Measurements from ENCODE around the gene TRIM54. TPM values are rescaled to one million over a fixed set of nuclear protein-coding genes. Genes with fewer than 3 reads are reported as not detected.

TRIM54 gene
- total RNA-seq, 1 experiment from 2014 or later: 3.3 TPM

- H3K4me1 Mint-ChIP-seq: peaks cover 18% of the 10 kb centered on the region
- DNase-seq (ENCODE audit: low spot score) (peak; percentile 89), ATAC-seq (peak; percentile 86)
- H3K27me3 Mint-ChIP-seq (ENCODE audit: low read depth): peaks cover 7% of the 10 kb centered on the region
- CTCF ChIA-PET: interaction anchor here (0.7 to 5.5 kb wide), 17 partner anchors 9 to 226 kb away, joined by 3 to 106 read pairs (median 6); partner anchors contain the start of genes EIF2B4, SLC30A3, TRIM54 and UCN
- POLR2A ChIA-PET: interaction anchor here (0.5 to 1.7 kb wide), 3 partner anchors 42 to 503 kb away, joined by 3 to 6 read pairs (median 6); no protein-coding TSS in a partner anchor
- H3K36me3 Mint-ChIP-seq: no peaks in the 10 kb centered on the region
- H3K4me3 Mint-ChIP-seq: peak overlapping the region; percentile 63
- no peak overlapping the region for H3K27ac Mint-ChIP-seq
- H3K9me3 Mint-ChIP-seq: no peaks in the 10 kb centered on the region
- no peak for TF ChIP-seq ELF4 (CRISPR knock-in tag; IDR thresholded peaks at IDR 0.05; ENCODE audit: low read depth)
- TF ChIP-seq CTCF (IDR thresholded peaks at IDR 0.05): peak; percentile 56; the same call in 1 of the 2 replicates
- TF ChIP-seq FOXJ3 (CRISPR knock-in tag; IDR thresholded peaks at IDR 0.05; ENCODE audit: borderline replicate concordance): no peak
- TF ChIP-seq GABPB1 (CRISPR knock-in tag; IDR thresholded peaks at IDR 0.05): peak; percentile 51
- no peak for TF ChIP-seq CBFB (CRISPR knock-in tag; IDR thresholded peaks at IDR 0.05; ENCODE audit: low read depth)
- TF ChIP-seq ATF2 (CRISPR knock-in tag; IDR thresholded peaks at IDR 0.05; ENCODE audit: borderline replicate concordance, low read depth): no peak
- no peak for TF ChIP-seq NR2C2 (CRISPR knock-in tag; IDR thresholded peaks at IDR 0.05)
- no peak for TF ChIP-seq NFATC4 (CRISPR knock-in tag; IDR thresholded peaks at IDR 0.05)
- TF ChIP-seq EMX1 (CRISPR knock-in tag; IDR thresholded peaks at IDR 0.05): 0 out of 2 replicates have a peak, but pooled peaks have one; percentile 62
- no peak for TF ChIP-seq MYBL2 (CRISPR knock-in tag; IDR thresholded peaks at IDR 0.05)
- 0 out of 2 replicates have a peak, but pooled peaks have one; percentile 44 for TF ChIP-seq GTF2I (CRISPR knock-in tag; conservative IDR thresholded peaks at IDR 0.05)
- 0 out of 2 replicates have a peak, but pooled peaks have one; percentile 61 for TF ChIP-seq TP53 (CRISPR knock-in tag; IDR thresholded peaks at IDR 0.05)
- no peak for TF ChIP-seq ZNF138 (CRISPR knock-in tag; conservative IDR thresholded peaks at IDR 0.05)
- 0 out of 2 replicates have a peak, but pooled peaks have one; percentile 18 for TF ChIP-seq SMAD3 (CRISPR knock-in tag; IDR thresholded peaks at IDR 0.05; ENCODE audit: borderline replicate concordance)
- no peak for TF ChIP-seq USF2 (CRISPR knock-in tag; IDR thresholded peaks at IDR 0.05)
- TF ChIP-seq ZNF281 (CRISPR knock-in tag; IDR thresholded peaks at IDR 0.05): no peak
- no peak for TF ChIP-seq ZNF219 (CRISPR knock-in tag; IDR thresholded peaks at IDR 0.05; ENCODE audit: borderline replicate concordance)
- peak; percentile 74; the same call in 1 of the 2 replicates for TF ChIP-seq MAX (CRISPR knock-in tag; IDR thresholded peaks at IDR 0.05)
- TF ChIP-seq ZNF512 (CRISPR knock-in tag; IDR thresholded peaks at IDR 0.05; ENCODE audit: borderline replicate concordance): no peak
- no peak for TF ChIP-seq ATF6 (CRISPR knock-in tag; IDR thresholded peaks at IDR 0.05)
- no peak for TF ChIP-seq ATF1 (CRISPR knock-in tag; IDR thresholded peaks at IDR 0.05)
These were observed 32.2 kb upstream of the TRIM54 start for GRCh38 chr2:27249891-27250651.
